Parathyroid adenoma (tissue), 2 donors: ENCODE measurements around the gene AMHR2.
"Not testable (repeated sequence)": the region's sequence is repeated elsewhere in the genome, so short reads cannot be mapped to it uniquely, and the experiment has no call there.

Source experiments
- H2AFZ ChIP-seq: fragments of 300-600 bp; sonication (generic); one replicate; pipeline ENCODE4 v1.7.0; 2017; ENCODE audit warnings: antibody characterized with exemption, mild to moderate bottlenecking
- H3K27ac ChIP-seq: fragments of 300-600 bp; sonication (generic); one replicate; pipeline ENCODE4 v1.7.0; 2017
- H3K27me3 ChIP-seq: fragments of 300-600 bp; sonication (generic); one replicate; pipeline ENCODE4 v1.7.0; 2017; ENCODE audit warnings: low read length; ENCODE audit not compliant: control insufficient read depth, insufficient read depth
- H3K36me3 ChIP-seq: fragments of 300-600 bp; sonication (generic); one replicate; pipeline ENCODE4 v1.7.0; 2017; ENCODE audit warnings: low read length; ENCODE audit not compliant: control insufficient read depth, insufficient read depth
- H3K4me1 ChIP-seq: fragments of 300-600 bp; sonication (generic); one replicate; pipeline ENCODE4 v1.7.0; 2017; ENCODE audit warnings: control low read depth
- H3K4me2 ChIP-seq: fragments of 300-600 bp; sonication (generic); one replicate; pipeline ENCODE4 v1.7.0; 2017; ENCODE audit warnings: low read length
- H3K4me3 ChIP-seq: fragments of 300-600 bp; sonication (generic); one replicate; pipeline ENCODE4 v1.7.0; 2017; ENCODE audit warnings: low read depth, low read length
- H3K79me2 ChIP-seq: fragments of 300-600 bp; sonication (generic); one replicate; pipeline ENCODE4 v1.7.0; 2017; ENCODE audit warnings: control low read depth
- H3K9ac ChIP-seq: fragments of 300-600 bp; sonication (generic); one replicate; pipeline ENCODE4 v1.7.0; 2017; ENCODE audit warnings: mild to moderate bottlenecking
- H3K9me3 ChIP-seq: fragments of 300-600 bp; sonication (generic); one replicate; pipeline ENCODE4 v1.7.0; 2017; ENCODE audit warnings: low read length; ENCODE audit not compliant: control insufficient read depth
- TF ChIP-seq, protein P1 (sequence below): fragments of 300-600 bp; sonication (generic); IDR thresholded peaks from one replicate; pipeline ENCODE4 v1.7.0; 2017; ENCODE audit warnings: antibody characterized with exemption, mild to moderate bottlenecking
- donor health status: primary hyperparathyroidism.

AMHR2 gene

GRCh38 chr12:53430116-53430515 is 6.5 kb downstream of the AMHR2 start:
- Histone ChIP-seq H2AFZ (peak overlapping the region; percentile 80), H3K4me2 (peak overlapping the region; percentile 23), H3K9ac (no peak overlapping the region), H3K79me2 (no peaks in the 10 kb centered on the region), H3K4me1 (peaks cover 5% of the 10 kb centered on the region), H3K36me3 (no peaks in the 10 kb centered on the region), H3K9me3 (no peaks in the 10 kb centered on the region), H3K4me3 (no peak overlapping the region), H3K27me3 (no peaks in the 10 kb centered on the region), H3K27ac (no peak overlapping the region)
- TF ChIP-seq, protein P1, sequence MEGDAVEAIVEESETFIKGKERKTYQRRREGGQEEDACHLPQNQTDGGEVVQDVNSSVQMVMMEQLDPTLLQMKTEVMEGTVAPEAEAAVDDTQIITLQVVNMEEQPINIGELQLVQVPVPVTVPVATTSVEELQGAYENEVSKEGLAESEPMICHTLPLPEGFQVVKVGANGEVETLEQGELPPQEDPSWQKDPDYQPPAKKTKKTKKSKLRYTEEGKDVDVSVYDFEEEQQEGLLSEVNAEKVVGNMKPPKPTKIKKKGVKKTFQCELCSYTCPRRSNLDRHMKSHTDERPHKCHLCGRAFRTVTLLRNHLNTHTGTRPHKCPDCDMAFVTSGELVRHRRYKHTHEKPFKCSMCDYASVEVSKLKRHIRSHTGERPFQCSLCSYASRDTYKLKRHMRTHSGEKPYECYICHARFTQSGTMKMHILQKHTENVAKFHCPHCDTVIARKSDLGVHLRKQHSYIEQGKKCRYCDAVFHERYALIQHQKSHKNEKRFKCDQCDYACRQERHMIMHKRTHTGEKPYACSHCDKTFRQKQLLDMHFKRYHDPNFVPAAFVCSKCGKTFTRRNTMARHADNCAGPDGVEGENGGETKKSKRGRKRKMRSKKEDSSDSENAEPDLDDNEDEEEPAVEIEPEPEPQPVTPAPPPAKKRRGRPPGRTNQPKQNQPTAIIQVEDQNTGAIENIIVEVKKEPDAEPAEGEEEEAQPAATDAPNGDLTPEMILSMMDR: no peak

DNA sequence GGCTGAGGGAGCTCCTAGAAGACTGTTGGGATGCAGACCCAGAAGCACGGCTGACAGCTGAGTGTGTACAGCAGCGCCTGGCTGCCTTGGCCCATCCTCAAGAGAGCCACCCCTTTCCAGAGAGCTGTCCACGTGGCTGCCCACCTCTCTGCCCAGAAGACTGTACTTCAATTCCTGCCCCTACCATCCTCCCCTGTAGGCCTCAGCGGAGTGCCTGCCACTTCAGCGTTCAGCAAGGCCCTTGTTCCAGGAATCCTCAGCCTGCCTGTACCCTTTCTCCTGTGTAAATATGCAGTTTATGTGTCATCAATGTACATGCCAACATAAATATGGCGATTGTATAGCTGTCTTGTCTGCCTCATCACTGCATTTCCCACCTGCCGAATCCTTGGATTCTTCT is 7.5 kb downstream of the AMHR2 start:
- Histone ChIP-seq H2AFZ (peak overlapping the region; percentile 80), H3K79me2 (no peaks in the 10 kb centered on the region), H3K27me3 (no peaks in the 10 kb centered on the region), H3K9ac (no peak overlapping the region), H3K4me3 (no peak overlapping the region), H3K36me3 (no peaks in the 10 kb centered on the region), H3K4me2 (no peak overlapping the region), H3K9me3 (no peaks in the 10 kb centered on the region), H3K27ac (no peak overlapping the region), H3K4me1 (peaks cover 5% of the 10 kb centered on the region)
- TF ChIP-seq, protein P1: no peak

- H3K27me3 ChIP-seq, H3K9ac ChIP-seq, H3K9me3 ChIP-seq, H3K36me3 ChIP-seq, H3K79me2 ChIP-seq, H3K4me1 ChIP-seq, H3K27ac ChIP-seq, H3K4me2 ChIP-seq, H2AFZ ChIP-seq, H3K4me3 ChIP-seq: not testable (repeated sequence)
Measured at GRCh38 chr12:53435326-53435725, 11.7 kb downstream of the AMHR2 start.

DNA sequence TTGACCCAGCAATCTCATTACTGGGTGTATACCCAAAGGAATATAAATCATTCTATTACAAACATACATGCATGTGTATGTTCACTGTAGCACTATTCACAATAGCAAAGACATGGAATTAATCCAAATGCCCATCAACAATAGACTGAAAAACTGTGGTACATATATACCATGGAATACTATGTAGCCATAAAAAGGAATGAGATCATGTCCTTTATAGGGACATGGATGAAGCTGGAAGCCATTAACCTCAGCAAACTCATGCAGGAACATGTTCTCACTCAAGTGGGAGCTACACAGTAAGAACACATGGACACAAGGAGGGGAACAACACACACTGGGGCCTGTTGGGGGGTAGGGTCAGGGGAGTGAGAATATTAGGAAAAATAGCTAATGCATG is 15.9 kb downstream of the AMHR2 start:
- not testable (repeated sequence) for H2AFZ ChIP-seq, H3K79me2 ChIP-seq, H3K4me3 ChIP-seq, H3K9me3 ChIP-seq, H3K4me1 ChIP-seq, H3K27ac ChIP-seq, H3K4me2 ChIP-seq, H3K9ac ChIP-seq, H3K27me3 ChIP-seq, H3K36me3 ChIP-seq

DNA sequence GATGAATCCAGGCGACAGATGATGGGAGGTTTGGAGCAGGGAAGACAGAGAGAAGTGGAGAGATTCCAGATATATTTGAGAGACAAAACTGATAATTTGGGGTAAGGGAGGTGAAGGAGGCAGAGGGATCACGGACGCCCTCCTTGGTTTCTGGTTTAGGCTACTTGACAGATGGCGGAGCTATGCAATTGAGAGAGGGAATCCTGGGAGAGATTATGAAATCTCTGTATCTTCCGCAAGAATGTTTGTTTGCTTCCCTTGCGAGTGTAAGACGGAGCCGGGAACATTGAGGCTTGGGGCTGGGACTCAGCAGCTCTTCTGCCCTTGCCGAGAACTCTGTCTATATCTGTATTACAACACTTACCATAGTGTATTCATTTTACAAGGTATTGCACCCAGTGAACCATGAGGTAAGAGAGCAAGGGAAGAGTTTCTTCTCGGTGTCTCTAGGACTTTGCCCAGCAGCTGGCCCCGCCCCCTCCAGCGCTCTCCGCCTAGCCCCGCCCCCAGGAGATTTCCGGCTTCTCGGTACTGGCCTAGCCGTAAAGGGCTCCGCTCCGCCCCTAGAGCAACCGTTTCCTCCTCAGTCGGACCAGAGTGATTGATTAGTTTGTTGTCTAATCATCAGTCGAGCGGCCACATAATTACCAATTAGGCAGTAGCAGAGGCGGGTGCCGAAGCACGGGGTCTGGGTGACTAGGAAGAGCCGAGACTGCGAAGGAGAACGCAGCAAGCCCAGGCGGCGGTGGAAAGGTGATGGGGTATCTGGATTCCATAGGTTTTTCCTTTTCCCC is 17.6 kb downstream of the AMHR2 start, which contains the start of gene PRR13:
Gene PRR13 (plus strand): TSS at position 695 of the 794 bp plus-strand sequence. CDS start 981 bp downstream, outside the sequence.
- peak within 1 kb of the TSS; percentile 99 for H3K4me3 ChIP-seq
- no peaks in the 10 kb centered on the region for H3K27me3 ChIP-seq
- H3K9me3 ChIP-seq: no peaks in the 10 kb centered on the region
- peak within 1 kb of the TSS; percentile 87 for H3K27ac ChIP-seq
- peaks cover 3% of the 10 kb centered on the region for H3K4me1 ChIP-seq
- no peaks in the 10 kb centered on the region for H3K36me3 ChIP-seq
- peak within 1 kb of the TSS; percentile 56 for H3K9ac ChIP-seq
- H2AFZ ChIP-seq: peak within 1 kb of the TSS; percentile 80
- no peaks in the 10 kb centered on the region for H3K79me2 ChIP-seq
- TF ChIP-seq, protein P1: no peak
- H3K4me2 ChIP-seq: peak within 1 kb of the TSS; percentile 97
